Measurements from ENCODE around the gene MRAP.

- no peak for TF ChIP-seq POLR2A (IDR thresholded peaks at IDR 0.05; ENCODE audit: extremely low read depth, insufficient read length)
- TF ChIP-seq CTCF (IDR thresholded peaks at IDR 0.05; ENCODE audit: low read depth, low read length) = no peak
- no peak for TF ChIP-seq MAX (IDR thresholded peaks at IDR 0.05; ENCODE audit: low read depth, low read length)
- no peak for TF ChIP-seq MYC (IDR thresholded peaks at IDR 0.05; ENCODE audit: low read depth, low read length)
These were observed 23.4 kb downstream of the MRAP start for GRCh38 chr21:32322103-32322502.

Measured in NB4 (cell line).